A549 (cell line): ENCODE measurements around the gene PPM1H. TPM values are rescaled to one million over a fixed set of nuclear protein-coding genes. Genes with fewer than 3 reads are reported as not detected.

Experiments used
- ATAC-seq, 2 experiments: fragments of 200-7000 bp in 1 of 2; fragments of >200 bp in 1 of 2; cut with Nextera tagmentation in 1 of 2; cut with Tn5 transposase in 1 of 2; 3 replicates each; pipeline versions ENCODE4 v1.8.0 to v1.9.1; 2018 to 2020; ENCODE audit warnings: mild to moderate bottlenecking in 1 of 2, moderate library complexity in 1 of 2
- CTCF ChIA-PET: fragments of 300-600 bp; sonication (Branson Sonifier 250); formaldehyde crosslinking; extraction: SDS; loops from one replicate; lab custom pipeline; 2021; ENCODE audit warnings: antibody characterized with exemption, inconsistent platforms; lab: Yijun Ruan, JAX
- POLR2A ChIA-PET: fragments of 350-600 bp; formaldehyde crosslinking; extraction: SDS; loops from one replicate; lab custom pipeline; 2021; ENCODE audit warnings: antibody characterized with exemption, inconsistent platforms; lab: Yijun Ruan, JAX
- DNase-seq, 2 experiments: peaks; one replicate each; pipeline versions ENCODE4 v3.0.0 to v3.0.0-alpha.2; 2011 to 2016; ENCODE audit warnings: low read depth in 1 of 2, low spot score in 1 of 2
- FAIRE-seq: peaks from 2 replicates; lab custom pipeline; 2011; peaks lifted over from hg19 to GRCh38; lab: Jason Lieb, UNC
- H3K27ac ChIP-seq, 2 experiments: fragments of >200 bp; sonication (Bioruptor Twin); formaldehyde crosslinking; 3 replicates each; pipeline ENCODE4 v1.5.1; 2016 to 2017
- H3K4me1 ChIP-seq: fragments of >200 bp; sonication (Bioruptor Twin); formaldehyde crosslinking; 3 replicates; pipeline ENCODE4 v1.6.1; 2016
- H3K4me2 ChIP-seq: fragments of >200 bp; sonication (Bioruptor Twin); formaldehyde crosslinking; 3 replicates; pipeline ENCODE4 v1.6.1; 2016
- H3K4me3 ChIP-seq: fragments of >200 bp; sonication (Bioruptor Twin); formaldehyde crosslinking; 3 replicates; pipeline ENCODE4 v1.5.1; 2016
- H3K9me3 ChIP-seq: fragments of >200 bp; sonication (Bioruptor Twin); formaldehyde crosslinking; 3 replicates; pipeline ENCODE4 v1.6.1; 2016
- BHLHE40 ChIP-seq: IDR thresholded peaks from 2 replicates; pipeline ENCODE4 v1.6.1; 2012; ENCODE audit warnings: low read depth, low read length, inconsistent platforms
- EHF ChIP-seq: fragments of 250-450 bp; sonication (Bioruptor Pico); IDR thresholded peaks from 2 replicates; pipeline ENCODE4 v1.5.0; 2020; ENCODE audit warnings: mild to moderate bottlenecking
- EHMT2 ChIP-seq: fragments of 200-600 bp; sonication (generic); IDR thresholded peaks from 2 replicates; pipeline ENCODE4 v1.6.1; 2016; ENCODE audit warnings: antibody characterized with exemption, low read depth, mild to moderate bottlenecking, moderate library complexity
- FOSB ChIP-seq: fragments of 250-450 bp; sonication (Bioruptor Pico); IDR thresholded peaks from 2 replicates; pipeline ENCODE4 v1.5.0; 2020; ENCODE audit warnings: mild to moderate bottlenecking, moderate library complexity
- HDAC2 ChIP-seq: fragments of 200-600 bp; sonication (generic); IDR thresholded peaks from 2 replicates; pipeline ENCODE4 v1.6.1; 2016
- HOXB13 ChIP-seq: fragments of 250-450 bp; sonication (Bioruptor Pico); IDR thresholded peaks from 2 replicates; pipeline ENCODE4 v1.5.0; 2020; ENCODE audit warnings: low read depth, mild to moderate bottlenecking, moderate library complexity
- JUNB ChIP-seq: fragments of >200 bp; sonication (Bioruptor Twin); formaldehyde crosslinking; IDR thresholded peaks from 2 replicates; pipeline ENCODE4 v1.6.1; 2016
- KDM5A ChIP-seq: fragments of 200-600 bp; sonication (generic); IDR thresholded peaks from 2 replicates; pipeline ENCODE4 v1.6.1; 2016; ENCODE audit warnings: antibody characterized with exemption, mild to moderate bottlenecking
- MYC ChIP-seq: IDR thresholded peaks from 2 replicates; pipeline ENCODE4 v1.6.1; 2012; ENCODE audit warnings: mild to moderate bottlenecking, inconsistent platforms, low read length, improper control_type of control experiment, borderline replicate concordance
- NPAS2 ChIP-seq: fragments of 250-450 bp; sonication (Bioruptor Pico); IDR thresholded peaks from 2 replicates; pipeline ENCODE4 v1.8.0; 2022; ENCODE audit warnings: mild to moderate bottlenecking, moderate library complexity, borderline replicate concordance
- NR3C1 ChIP-seq: fragments of >200 bp; sonication (Bioruptor Twin); formaldehyde crosslinking; IDR thresholded peaks from 3 replicates; pipeline ENCODE4 v1.6.1; 2017
- POLR2A ChIP-seq: IDR thresholded peaks from 2 replicates; pipeline ENCODE4 v1.6.1; 2012; ENCODE audit warnings: mild to moderate bottlenecking, low read length
- RAD21 ChIP-seq, 2 experiments: fragments of >200 bp in 1 of 2; sonication (Bioruptor Twin) in 1 of 2; formaldehyde crosslinking in 1 of 2; IDR thresholded peaks in 1 of 2; conservative IDR thresholded peaks in 1 of 2; 2 replicates in 1 of 2; 3 replicates in 1 of 2; pipeline ENCODE4 v1.6.1; 2012 to 2018; ENCODE audit warnings: inconsistent platforms in 1 of 2
- SMC3 ChIP-seq: fragments of >200 bp; sonication (Bioruptor Twin); formaldehyde crosslinking; IDR thresholded peaks from 3 replicates; pipeline ENCODE4 v1.6.1; 2018; ENCODE audit warnings: inconsistent platforms
- ZFP36 ChIP-seq: fragments of 450-650 bp; IDR thresholded peaks from 2 replicates; pipeline ENCODE4 v1.6.1; 2014; ENCODE audit warnings: borderline replicate concordance; ENCODE audit not compliant: partially characterized antibody
- WGBS: methylation state at CpG from one replicate; pipeline ENCODE4 v1.1.6; 2017; ENCODE audit errors: missing lambda C conversion rate; 5-methylcytosine and 5-hydroxymethylcytosine counted together
- polyA plus RNA-seq, 4 experiments: library from polyadenylated mRNA; depleted of rRNA in 3 of 4; stranded (reverse); fragments of >200 nt; fragmentation: RNase III in 1 of 4; extraction: RNeasy Plus Mini Kit Qiagen cat#74134 plus additional on column Dnase treatment in 1 of 4; gene quantifications; 2 replicates in 3 of 4; 3 replicates in 1 of 4; pipeline ENCODE4 v1.2.3, GENCODE V29; 2011 to 2017
- TF ChIP-seq, protein P1 (sequence below): fragments of 250-450 bp; sonication (Bioruptor Pico); IDR thresholded peaks from 2 replicates; pipeline ENCODE4 v1.5.0; 2020; ENCODE audit warnings: low read depth, mild to moderate bottlenecking, moderate library complexity
- TF ChIP-seq, protein P2 (sequence below): IDR thresholded peaks from 2 replicates; pipeline ENCODE4 v1.6.1; 2012
- TF ChIP-seq, protein P3 (sequence below): fragments of 250-450 bp; sonication (Bioruptor Pico); IDR thresholded peaks from 2 replicates; pipeline ENCODE4 v1.5.0; 2021; ENCODE audit warnings: mild to moderate bottlenecking, moderate library complexity, borderline replicate concordance
- TF ChIP-seq, protein P4 (sequence below): fragments of >200 bp; sonication (Bioruptor Twin); formaldehyde crosslinking; IDR thresholded peaks from 3 replicates; pipeline ENCODE4 v1.5.1; 2016

PPM1H gene
- polyA plus RNA-seq, 2 of the 4 experiments (the other 2 are of a cell fraction) = 7.8 TPM

DNA sequence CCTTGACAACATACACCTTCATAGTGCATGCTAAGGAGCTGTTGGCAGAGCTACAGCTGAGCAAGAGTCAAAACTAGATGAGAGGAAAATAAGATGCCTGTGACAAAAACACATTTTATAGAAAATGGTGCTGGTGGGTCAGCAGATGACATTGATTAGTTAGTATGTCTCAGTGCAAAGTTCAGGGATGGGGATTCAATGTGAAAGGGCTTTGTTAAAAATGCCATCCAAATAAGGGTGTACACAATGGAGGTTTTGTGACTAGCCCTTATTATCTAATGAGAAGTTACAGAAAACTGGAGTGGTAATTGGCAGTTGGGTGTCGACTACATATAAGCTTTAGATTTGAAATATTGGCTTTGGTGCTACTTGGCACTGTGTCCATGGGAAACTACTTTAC lies 299.3 kb downstream of the PPM1H start (continued):
- TF ChIP-seq, protein P1, sequence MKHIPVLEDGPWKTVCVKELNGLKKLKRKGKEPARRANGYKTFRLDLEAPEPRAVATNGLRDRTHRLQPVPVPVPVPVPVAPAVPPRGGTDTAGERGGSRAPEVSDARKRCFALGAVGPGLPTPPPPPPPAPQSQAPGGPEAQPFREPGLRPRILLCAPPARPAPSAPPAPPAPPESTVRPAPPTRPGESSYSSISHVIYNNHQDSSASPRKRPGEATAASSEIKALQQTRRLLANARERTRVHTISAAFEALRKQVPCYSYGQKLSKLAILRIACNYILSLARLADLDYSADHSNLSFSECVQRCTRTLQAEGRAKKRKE = no peak
- TF ChIP-seq KDM5A (no peak), HOXB13 (CRISPR knock-in tag) (no peak), EHMT2 (no peak), NR3C1 (no peak), FOSB (CRISPR knock-in tag) (no peak)

DNA sequence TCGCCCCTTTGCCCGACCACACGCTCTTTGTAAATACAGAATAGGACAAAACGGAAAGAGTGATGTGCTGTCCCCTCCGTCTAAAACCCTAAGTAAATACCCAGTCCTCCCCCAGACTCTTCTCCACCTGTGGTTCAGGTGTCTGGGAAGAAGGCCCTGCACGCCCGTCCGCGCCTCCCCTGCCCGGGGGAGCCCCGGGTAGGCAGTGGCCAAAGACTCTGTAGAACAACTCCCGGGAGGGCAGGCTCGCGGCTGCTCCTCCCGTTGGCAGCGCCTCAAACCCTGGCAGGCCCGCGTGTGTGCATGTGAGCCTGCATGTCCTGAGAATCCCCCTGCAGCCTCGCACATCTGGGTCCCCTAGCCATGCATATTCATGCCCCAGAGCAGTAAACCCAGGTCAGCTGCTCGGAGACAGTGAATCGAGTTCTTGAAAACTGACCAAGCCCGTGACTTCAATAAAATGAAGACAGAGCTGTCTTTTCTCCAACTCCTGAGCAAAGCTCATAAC lies 302.5 kb downstream of the PPM1H start:
- ATAC-seq = peak; percentile 42 to 52; a peak in 4 of 6 replicates
- Histone ChIP-seq H3K27ac (peak overlapping the region; percentile 73 to 85), H3K4me3 (peak overlapping the region; percentile 44), H3K4me2 (peak overlapping the region; percentile 66), H3K4me1 (peaks cover 24% of the 10 kb centered on the region)
- WGBS = 76% methylated on average over 22 of the region's 22 CpGs
- no peak for FAIRE-seq
- no peak for DNase-seq
- POLR2A ChIA-PET = no interaction called here
- CTCF ChIA-PET = interaction anchor here (0.8 to 1.4 kb wide), 5 partner anchors 14 to 162 kb away, joined by 3 to 4 read pairs (median 3); no protein-coding TSS in a partner anchor
- TF ChIP-seq JUNB (no peak), ZFP36 (no peak), HDAC2 (no peak), NPAS2 (CRISPR knock-in tag) (no peak)
- TF ChIP-seq, protein P2, sequence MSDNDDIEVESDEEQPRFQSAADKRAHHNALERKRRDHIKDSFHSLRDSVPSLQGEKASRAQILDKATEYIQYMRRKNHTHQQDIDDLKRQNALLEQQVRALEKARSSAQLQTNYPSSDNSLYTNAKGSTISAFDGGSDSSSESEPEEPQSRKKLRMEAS = 0 out of 2 replicates have a peak, but pooled peaks have one; percentile 23
- TF ChIP-seq, all 56 proteins: peak for 1
- H3K9me3 ChIP-seq = no peaks in the 10 kb centered on the region

DNA sequence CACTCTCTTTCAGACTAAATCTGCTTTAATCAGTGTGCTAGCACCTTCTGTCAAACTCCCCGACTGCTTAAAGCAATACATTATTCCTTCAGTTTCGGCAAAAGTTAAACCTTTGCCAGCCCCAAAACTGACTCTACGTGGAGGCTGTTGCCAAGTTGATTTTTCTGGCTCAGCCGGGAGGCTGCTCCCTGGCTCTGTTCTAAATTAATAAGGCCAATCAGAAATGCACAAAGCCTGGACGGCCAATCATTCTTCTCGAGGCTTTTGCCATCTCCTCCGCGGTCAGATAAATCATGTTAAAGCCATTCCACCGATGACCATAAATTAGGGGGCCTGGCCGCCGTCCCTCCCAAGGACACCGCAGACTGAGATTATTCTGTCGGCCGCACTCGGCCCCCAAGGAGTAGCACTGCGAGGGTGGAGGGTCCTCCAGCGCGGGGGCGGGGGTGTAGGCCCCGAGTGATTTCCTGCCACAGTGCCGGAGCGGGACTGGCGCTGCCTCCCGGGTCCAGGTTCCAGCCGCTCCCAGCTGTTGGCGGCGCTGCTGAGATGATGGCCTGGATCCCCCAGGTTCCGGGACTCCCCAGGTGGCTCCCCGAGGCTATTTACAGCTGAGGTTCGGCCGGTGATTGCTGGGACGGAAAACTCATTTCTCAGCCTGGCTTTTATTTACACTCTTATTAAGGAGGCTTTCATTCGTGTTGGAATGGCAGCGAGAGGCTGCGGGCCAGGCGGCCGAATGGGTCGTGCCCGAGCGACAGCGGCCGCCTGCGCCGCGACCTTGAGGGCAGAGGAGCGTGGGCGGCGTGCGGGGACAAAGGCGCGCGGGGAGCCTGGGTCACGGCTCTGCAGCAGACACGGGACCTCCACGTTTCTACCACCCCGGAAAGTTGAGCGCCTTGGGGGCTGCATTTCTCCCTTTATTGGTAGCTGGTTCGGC lies 303.2 kb downstream of the PPM1H start:
- DNase-seq = peak; percentile 48 to 68
- POLR2A ChIA-PET = no interaction called here
- 66% methylated on average over 52 of the region's 58 CpGs for WGBS

More for the DNA sequence above, 303.2 kb downstream of the PPM1H start:
- TF ChIP-seq POLR2A = peak; percentile 25; the same call in 1 of the 2 replicates
- TF ChIP-seq EHF (CRISPR knock-in tag) = no peak
- TF ChIP-seq BHLHE40 = no peak
- 0 out of 5 replicates have a peak, but pooled peaks of 1 of the 2 experiments have one; percentile 36 for TF ChIP-seq RAD21 (conservative IDR thresholded peaks at IDR 0.05 in 1 of 2, IDR thresholded peaks at IDR 0.05 in 1 of 2)
- TF ChIP-seq, protein P2 = peak; percentile 23
- no peak for TF ChIP-seq ZFP36
- TF ChIP-seq MYC = no peak
- TF ChIP-seq HDAC2 = no peak
- TF ChIP-seq, protein P3, sequence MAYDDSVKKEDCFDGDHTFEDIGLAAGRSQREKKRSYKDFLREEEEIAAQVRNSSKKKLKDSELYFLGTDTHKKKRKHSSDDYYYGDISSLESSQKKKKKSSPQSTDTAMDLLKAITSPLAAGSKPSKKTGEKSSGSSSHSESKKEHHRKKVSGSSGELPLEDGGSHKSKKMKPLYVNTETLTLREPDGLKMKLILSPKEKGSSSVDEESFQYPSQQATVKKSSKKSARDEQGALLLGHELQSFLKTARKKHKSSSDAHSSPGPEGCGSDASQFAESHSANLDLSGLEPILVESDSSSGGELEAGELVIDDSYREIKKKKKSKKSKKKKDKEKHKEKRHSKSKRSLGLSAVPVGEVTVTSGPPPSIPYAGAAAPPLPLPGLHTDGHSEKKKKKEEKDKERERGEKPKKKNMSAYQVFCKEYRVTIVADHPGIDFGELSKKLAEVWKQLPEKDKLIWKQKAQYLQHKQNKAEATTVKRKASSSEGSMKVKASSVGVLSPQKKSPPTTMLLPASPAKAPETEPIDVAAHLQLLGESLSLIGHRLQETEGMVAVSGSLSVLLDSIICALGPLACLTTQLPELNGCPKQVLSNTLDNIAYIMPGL (CRISPR knock-in tag) = no peak
- TF ChIP-seq, protein P4, sequence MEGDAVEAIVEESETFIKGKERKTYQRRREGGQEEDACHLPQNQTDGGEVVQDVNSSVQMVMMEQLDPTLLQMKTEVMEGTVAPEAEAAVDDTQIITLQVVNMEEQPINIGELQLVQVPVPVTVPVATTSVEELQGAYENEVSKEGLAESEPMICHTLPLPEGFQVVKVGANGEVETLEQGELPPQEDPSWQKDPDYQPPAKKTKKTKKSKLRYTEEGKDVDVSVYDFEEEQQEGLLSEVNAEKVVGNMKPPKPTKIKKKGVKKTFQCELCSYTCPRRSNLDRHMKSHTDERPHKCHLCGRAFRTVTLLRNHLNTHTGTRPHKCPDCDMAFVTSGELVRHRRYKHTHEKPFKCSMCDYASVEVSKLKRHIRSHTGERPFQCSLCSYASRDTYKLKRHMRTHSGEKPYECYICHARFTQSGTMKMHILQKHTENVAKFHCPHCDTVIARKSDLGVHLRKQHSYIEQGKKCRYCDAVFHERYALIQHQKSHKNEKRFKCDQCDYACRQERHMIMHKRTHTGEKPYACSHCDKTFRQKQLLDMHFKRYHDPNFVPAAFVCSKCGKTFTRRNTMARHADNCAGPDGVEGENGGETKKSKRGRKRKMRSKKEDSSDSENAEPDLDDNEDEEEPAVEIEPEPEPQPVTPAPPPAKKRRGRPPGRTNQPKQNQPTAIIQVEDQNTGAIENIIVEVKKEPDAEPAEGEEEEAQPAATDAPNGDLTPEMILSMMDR = no peak
- TF ChIP-seq SMC3 = peak; percentile 17; the same call in 1 of the 3 replicates
- FAIRE-seq (no peak), ATAC-seq (peak; percentile 82)
- H3K4me1 ChIP-seq = peaks cover 24% of the 10 kb centered on the region
- peak overlapping the region; percentile 73 to 85 for H3K27ac ChIP-seq
- no peaks in the 10 kb centered on the region for H3K9me3 ChIP-seq
- peak overlapping the region; percentile 44 for H3K4me3 ChIP-seq
- H3K4me2 ChIP-seq = peak overlapping the region; percentile 66
- CTCF ChIA-PET = interaction anchor here (0.8 to 1.4 kb wide), 5 partner anchors 15 to 163 kb away, joined by 3 to 4 read pairs (median 3); no protein-coding TSS in a partner anchor
